GM23248 (cell line): ENCODE measurements around the gene IBA57. TPM values are rescaled to one million over a fixed set of nuclear protein-coding genes. Genes with fewer than 3 reads are reported as not detected.

Experiments
- DNase-seq: peaks from one replicate; pipeline ENCODE4 v3.0.0-alpha.2; 2015
- H2AFZ ChIP-seq: fragments of 200-600 bp; sonication (generic); 2 replicates; pipeline ENCODE4 v1.6.1; 2016; ENCODE audit warnings: antibody characterized with exemption
- H3F3A ChIP-seq: fragments of 200-600 bp; sonication (generic); 2 replicates; pipeline ENCODE4 v1.6.1; 2016; ENCODE audit warnings: mild to moderate bottlenecking, antibody characterized with exemption, mixed run types; ENCODE audit not compliant: insufficient read depth
- H3K27ac ChIP-seq: fragments of 200-600 bp; sonication (generic); 2 replicates; pipeline ENCODE4 v1.5.1; 2016; ENCODE audit warnings: mild to moderate bottlenecking
- H3K27me3 ChIP-seq: fragments of 200-600 bp; sonication (generic); replicated peaks from 2 replicates; pipeline ENCODE4 v1.6.1; 2016; ENCODE audit warnings: mild to moderate bottlenecking; ENCODE audit not compliant: insufficient read depth
- H3K36me3 ChIP-seq: fragments of 200-600 bp; sonication (generic); 2 replicates; pipeline ENCODE4 v1.6.1; 2016; ENCODE audit warnings: low read depth, mild to moderate bottlenecking
- H3K4me1 ChIP-seq: fragments of 200-600 bp; sonication (generic); 2 replicates; pipeline ENCODE4 v1.6.1; 2016; ENCODE audit warnings: mild to moderate bottlenecking; ENCODE audit not compliant: insufficient read depth
- H3K4me2 ChIP-seq: fragments of 200-600 bp; sonication (generic); one replicate; pipeline ENCODE4 v1.6.1; 2016; ENCODE audit warnings: mild to moderate bottlenecking; ENCODE audit not compliant: unreplicated experiment
- H3K4me3 ChIP-seq: fragments of 200-600 bp; sonication (generic); 2 replicates; pipeline ENCODE4 v1.5.1; 2016; ENCODE audit warnings: mild to moderate bottlenecking
- H3K79me2 ChIP-seq: fragments of 200-600 bp; sonication (generic); 2 replicates; pipeline ENCODE4 v1.6.1; 2016; ENCODE audit warnings: mild to moderate bottlenecking; ENCODE audit not compliant: insufficient read depth
- H3K9ac ChIP-seq: fragments of 200-600 bp; sonication (generic); 2 replicates; pipeline ENCODE4 v1.6.1; 2016; ENCODE audit warnings: mild to moderate bottlenecking
- H3K9me2 ChIP-seq: fragments of 200-600 bp; sonication (generic); 2 replicates; pipeline ENCODE4 v1.6.1; 2016; ENCODE audit warnings: mixed run types, mild to moderate bottlenecking, moderate library complexity; ENCODE audit not compliant: insufficient read depth
- H3K9me3 ChIP-seq: fragments of 200-600 bp; sonication (generic); one replicate; pipeline ENCODE4 v1.6.1; 2017; ENCODE audit warnings: low read depth
- H4K20me1 ChIP-seq: fragments of 200-600 bp; sonication (generic); 2 replicates; pipeline ENCODE4 v1.6.0; 2016; ENCODE audit not compliant: insufficient read depth
- EZH2 ChIP-seq: fragments of 200-600 bp; sonication (generic); IDR thresholded peaks from 2 replicates; pipeline ENCODE4 v1.6.1; 2018; ENCODE audit warnings: antibody characterized with exemption, mild to moderate bottlenecking; ENCODE audit not compliant: insufficient read depth, poor library complexity, severe bottlenecking
- EZH2phosphoT487 ChIP-seq: fragments of 200-600 bp; sonication (generic); IDR thresholded peaks from 2 replicates; pipeline ENCODE4 v1.6.1; 2018; ENCODE audit warnings: antibody characterized with exemption, moderate library complexity, mild to moderate bottlenecking, low read depth; ENCODE audit not compliant: insufficient read depth
- WGBS, 2 experiments: methylation state at CpG; one replicate each; pipeline ENCODE4 v1.1.6; 2015 to 2017; ENCODE audit warnings: low lambda C conversion rate in 2 of 2, low coverage in 1 of 2; ENCODE audit errors: missing lambda C conversion rate in 2 of 2; 5-methylcytosine and 5-hydroxymethylcytosine counted together
- in situ Hi-C: fragments of 300-500 bp; cut with MboI; formaldehyde crosslinking; loops from 2 replicates; pipeline ENCODE4 v1.15.0; 2020
- polyA plus RNA-seq: library from polyadenylated mRNA; unstranded; fragments of >200 nt; fragmentation: Nextera tagmentation; extraction: Ambion mirVana; gene quantifications from 2 replicates; pipeline ENCODE4 v1.2.1, GENCODE V29; 2016
- total RNA-seq: library from RNA; depleted of rRNA; stranded (reverse); fragments of >200 nt; shearing (Covaris generic); gene quantifications from 2 replicates; pipeline ENCODE4 v1.2.3, GENCODE V29; 2014

IBA57 gene
- total and polyA plus RNA-seq, 2 experiments from 2014 or later = 2.0 to 2.9 TPM

DNA sequence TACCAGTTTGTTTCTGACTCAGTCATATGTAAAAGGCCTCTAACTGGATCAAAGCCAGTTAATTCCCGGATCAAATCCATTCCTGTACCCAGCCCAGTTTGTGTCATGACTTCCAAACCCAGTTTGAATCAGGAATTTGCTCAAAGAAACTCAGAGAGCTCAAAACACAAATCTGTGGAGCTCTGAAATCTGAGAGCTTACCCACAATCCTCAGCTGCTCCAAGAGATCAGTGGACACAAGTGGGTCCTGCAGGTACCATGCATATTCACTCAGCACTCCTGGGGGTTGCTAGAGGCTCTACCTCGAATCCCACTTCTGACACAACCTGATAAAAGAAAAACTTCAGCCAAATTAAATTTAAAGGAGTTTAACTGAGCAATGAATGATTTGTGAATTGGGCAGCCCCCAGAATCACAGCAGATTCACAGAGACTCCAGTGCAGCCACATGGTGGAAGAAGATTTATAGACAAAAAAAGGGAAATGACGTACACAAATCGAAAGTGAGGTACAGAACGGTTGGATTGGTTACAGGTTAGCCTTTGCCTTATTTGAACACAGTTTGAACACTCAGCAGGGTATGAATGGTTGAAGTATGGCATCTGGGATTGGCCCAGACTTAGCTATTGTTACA, 44.6 kb upstream of the IBA57 start:
- DNase-seq = peak; percentile 62
- Histone ChIP-seq H3K9ac (no peak overlapping the region), H4K20me1 (no peaks in the 10 kb centered on the region), H3K9me2 (no peaks in the 10 kb centered on the region), H3K27ac (peak overlapping the region; percentile 45), H2AFZ (no peak overlapping the region), H3K9me3 (no peaks in the 10 kb centered on the region), H3K4me1 (no peaks in the 10 kb centered on the region; the same call in 1 of the 2 replicates), H3K4me2 (no peak overlapping the region), H3K27me3 (no peaks in the 10 kb centered on the region; the same call in 1 of the 2 replicates), H3K4me3 (no peak overlapping the region), H3F3A (0 out of 2 replicates have a peak, but pooled peaks cover 6% of the 10 kb centered on the region), H3K79me2 (no peaks in the 10 kb centered on the region), H3K36me3 (no peaks in the 10 kb centered on the region)
- in situ Hi-C loops = no loop called here
- WGBS, 2 experiments = 52 to 55% methylated on average over 5 of the region's 5 CpGs
- TF ChIP-seq EZH2 (no peak), EZH2phosphoT487 (no peak)

DNA sequence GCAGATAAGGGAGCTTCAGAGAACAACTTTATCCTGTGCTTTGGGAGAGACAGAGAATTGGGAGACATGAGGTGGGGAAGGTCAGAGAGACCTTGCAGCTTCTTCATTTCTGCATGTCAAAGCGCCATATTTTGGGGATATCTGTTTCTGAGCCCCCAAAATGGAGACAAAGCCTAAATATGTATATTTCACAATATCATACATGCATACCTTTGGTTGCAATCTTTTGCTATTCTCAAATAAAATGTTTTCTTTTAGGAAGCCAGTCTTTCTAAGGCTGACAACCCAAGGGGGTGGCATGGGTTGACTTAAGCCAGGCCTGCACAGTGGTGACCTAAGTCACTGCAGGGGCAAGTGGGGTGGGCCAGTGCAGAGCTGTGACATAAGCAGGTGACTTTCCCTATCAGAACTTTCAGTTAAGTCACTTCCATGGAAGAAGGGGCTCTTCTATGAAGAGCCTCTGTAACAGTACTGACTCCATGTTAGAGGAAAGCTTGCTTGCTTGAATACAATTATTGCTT, 42.6 kb upstream of the IBA57 start:
- in situ Hi-C loops = no loop called here
- 0 to 3% methylated on average over 1 of the region's 1 CpG for WGBS, 2 experiments
- no peak overlapping the region for H3K4me3 ChIP-seq

DNA sequence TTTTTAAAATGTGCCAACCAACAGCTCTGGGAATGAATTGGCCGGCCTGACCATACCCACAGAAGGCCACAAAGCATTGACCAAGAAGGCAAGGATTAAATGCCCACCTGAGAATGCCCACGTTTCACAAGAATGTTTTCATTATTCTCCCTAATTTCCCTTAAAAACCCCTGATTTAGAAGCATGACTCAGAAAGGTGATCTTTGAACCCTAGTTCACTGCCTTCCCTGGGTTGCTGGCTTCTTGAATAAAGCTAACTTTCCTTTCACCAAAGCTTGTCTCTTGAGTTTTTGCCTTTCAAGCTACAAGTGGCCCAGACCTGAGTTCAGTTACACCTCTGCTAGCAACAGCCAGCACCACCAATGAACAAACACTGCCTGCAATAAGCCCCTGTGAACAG, 42.1 kb upstream of the IBA57 start:
- no peaks in the 10 kb centered on the region for H3K36me3 ChIP-seq
- 11 to 21% methylated on average over 2 of the region's 2 CpGs for WGBS, 2 experiments
- 0 out of 2 replicates have a peak, but pooled peaks cover 6% of the 10 kb centered on the region for H3F3A ChIP-seq
- no peak for DNase-seq
- H3K4me1 ChIP-seq = no peaks in the 10 kb centered on the region; the same call in 1 of the 2 replicates
- no peak overlapping the region for H3K4me2 ChIP-seq
- H2AFZ ChIP-seq = no peak overlapping the region
- H3K27ac ChIP-seq = no peak overlapping the region
- no peaks in the 10 kb centered on the region for H4K20me1 ChIP-seq
- no peaks in the 10 kb centered on the region; the same call in 1 of the 2 replicates for H3K27me3 ChIP-seq
- H3K9me3 ChIP-seq = no peaks in the 10 kb centered on the region
- TF ChIP-seq EZH2 (no peak), EZH2phosphoT487 (no peak)
- in situ Hi-C loops = no loop called here
- no peak overlapping the region for H3K4me3 ChIP-seq
- H3K9me2 ChIP-seq = no peaks in the 10 kb centered on the region
- no peaks in the 10 kb centered on the region for H3K79me2 ChIP-seq
- no peak overlapping the region for H3K9ac ChIP-seq

More for the DNA sequence above, 42.6 kb upstream of the IBA57 start:
- no peaks in the 10 kb centered on the region for H3K9me2 ChIP-seq
- TF ChIP-seq EZH2phosphoT487 (no peak), EZH2 (no peak)
- no peak overlapping the region for H3K4me2 ChIP-seq
- H3K36me3 ChIP-seq = no peaks in the 10 kb centered on the region
- no peaks in the 10 kb centered on the region; the same call in 1 of the 2 replicates for H3K4me1 ChIP-seq
- H3K79me2 ChIP-seq = no peaks in the 10 kb centered on the region
- no peaks in the 10 kb centered on the region for H3K9me3 ChIP-seq
- no peak overlapping the region for H3K27ac ChIP-seq
- no peak overlapping the region for H2AFZ ChIP-seq
- H4K20me1 ChIP-seq = no peaks in the 10 kb centered on the region
- no peak for DNase-seq
- H3K27me3 ChIP-seq = no peaks in the 10 kb centered on the region; the same call in 1 of the 2 replicates
- H3K9ac ChIP-seq = no peak overlapping the region
- H3F3A ChIP-seq = 0 out of 2 replicates have a peak, but pooled peaks cover 6% of the 10 kb centered on the region

DNA sequence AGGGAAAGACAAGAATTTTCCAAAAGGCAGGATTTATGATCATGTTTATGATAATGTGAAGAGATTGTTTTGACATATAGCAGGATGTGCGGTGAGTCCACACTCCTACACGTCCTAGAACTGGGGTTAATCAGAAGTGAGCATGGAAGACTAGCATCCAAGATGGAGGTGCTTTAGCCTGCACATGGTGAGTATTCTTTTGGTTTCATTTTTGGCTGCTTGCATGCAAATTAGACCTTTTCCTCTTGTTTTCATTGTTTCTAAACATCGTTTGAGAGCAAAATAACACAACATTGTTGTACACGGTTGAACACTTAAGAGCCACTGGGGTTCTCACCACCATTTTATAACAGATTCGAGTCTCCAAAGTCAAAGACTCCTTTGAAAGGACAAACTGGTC, 40.4 kb upstream of the IBA57 start:
- H3F3A ChIP-seq = 0 out of 2 replicates have a peak, but pooled peaks cover 2% of the 10 kb centered on the region
- in situ Hi-C loops = no loop called here
- DNase-seq = no peak

More for the DNA sequence above, 40.4 kb upstream of the IBA57 start:
- Histone ChIP-seq H3K4me3 (no peak overlapping the region), H3K9ac (no peak overlapping the region), H4K20me1 (no peaks in the 10 kb centered on the region), H3K4me1 (no peaks in the 10 kb centered on the region; the same call in 1 of the 2 replicates), H3K4me2 (no peak overlapping the region), H2AFZ (no peak overlapping the region), H3K79me2 (no peaks in the 10 kb centered on the region), H3K9me3 (no peaks in the 10 kb centered on the region), H3K27me3 (no peaks in the 10 kb centered on the region; the same call in 1 of the 2 replicates), H3K36me3 (no peaks in the 10 kb centered on the region), H3K27ac (no peak overlapping the region), H3K9me2 (no peaks in the 10 kb centered on the region)
- TF ChIP-seq EZH2phosphoT487 = no peak
- no peak for TF ChIP-seq EZH2
- WGBS, 2 experiments = 64% methylated on average over 5 of the region's 5 CpGs
